WERI-Rb-1 (cell line): ENCODE data around the gene NBPF20.
A peak's percentile ranks its signal among the peaks of the same experiment; 100 is the strongest.
"Not testable (repeated sequence)": the region's sequence is repeated elsewhere in the genome, so short reads cannot be mapped to it uniquely, and the experiment has no call there.

Source experiments
- DNase-seq: peaks from one replicate; pipeline ENCODE4 v3.0.0-alpha.2; 2020
- H3K27ac ChIP-seq: fragments of 250-450 bp; sonication (Bioruptor Pico); 2 replicates; pipeline ENCODE4 v1.5.1; 2020; ENCODE audit warnings: mild to moderate bottlenecking, moderate library complexity
- H3K27me3 ChIP-seq: fragments of 250-450 bp; sonication (Bioruptor Pico); 2 replicates; pipeline ENCODE4 v1.5.1; 2021; ENCODE audit warnings: mild to moderate bottlenecking, low read depth, moderate library complexity; ENCODE audit not compliant: insufficient read depth, severe bottlenecking
- H3K36me3 ChIP-seq: fragments of 250-450 bp; sonication (Bioruptor Pico); 2 replicates; pipeline ENCODE4 v1.5.1; 2020; ENCODE audit warnings: mild to moderate bottlenecking, moderate library complexity
- H3K4me3 ChIP-seq: 2 replicates; pipeline ENCODE4 v1.5.1; 2011; ENCODE audit warnings: low read depth, mild to moderate bottlenecking, control low read depth, low read length
- H3K9me3 ChIP-seq: fragments of 250-450 bp; sonication (Bioruptor Pico); 2 replicates; pipeline ENCODE4 v1.5.1; 2021; ENCODE audit warnings: mild to moderate bottlenecking, moderate library complexity; ENCODE audit not compliant: severe bottlenecking

The NBPF20 gene

GRCh38 chr1:145453873-145454823 is 28.7 kb upstream of the NBPF20 start:
- H3K27me3 ChIP-seq, H3K27ac ChIP-seq, DNase-seq, H3K4me3 ChIP-seq, H3K9me3 ChIP-seq, H3K36me3 ChIP-seq: not testable (repeated sequence)

GRCh38 chr1:145452506-145452905 is 27.1 kb upstream of the NBPF20 start:
- DNase-seq, result peak; percentile 30
- not testable (repeated sequence) for H3K27ac ChIP-seq, H3K36me3 ChIP-seq, H3K9me3 ChIP-seq, H3K27me3 ChIP-seq, H3K4me3 ChIP-seq

GRCh38 chr1:145451914-145452313 is 26.5 kb upstream of the NBPF20 start:
- not testable (repeated sequence) for H3K36me3 ChIP-seq, H3K9me3 ChIP-seq, H3K4me3 ChIP-seq, H3K27me3 ChIP-seq, H3K27ac ChIP-seq, DNase-seq

- not testable (repeated sequence) for H3K9me3 ChIP-seq, DNase-seq
Observed at GRCh38 chr1:145445219-145445618, 19.8 kb upstream of the NBPF20 start.

GRCh38 chr1:145442340-145442739 is 16.9 kb upstream of the NBPF20 start:
- H3K9me3 ChIP-seq, H3K4me3 ChIP-seq, DNase-seq, H3K36me3 ChIP-seq, H3K27ac ChIP-seq, H3K27me3 ChIP-seq: not testable (repeated sequence)

More at GRCh38 chr1:145445219-145445618, 19.8 kb upstream of the NBPF20 start:
- not testable (repeated sequence) for H3K27ac ChIP-seq, H3K4me3 ChIP-seq, H3K36me3 ChIP-seq, H3K27me3 ChIP-seq

- H3K36me3 ChIP-seq, DNase-seq, H3K4me3 ChIP-seq, H3K27me3 ChIP-seq, H3K27ac ChIP-seq: not testable (repeated sequence)
- peaks cover 22% of the 10 kb centered on the region for H3K9me3 ChIP-seq
Observed at GRCh38 chr1:145431363-145432256, 6.2 kb upstream of the NBPF20 start.

GRCh38 chr1:145430830-145431229 is 5.4 kb upstream of the NBPF20 start:
- not testable (repeated sequence) for H3K36me3 ChIP-seq, H3K27ac ChIP-seq, H3K27me3 ChIP-seq, DNase-seq, H3K4me3 ChIP-seq
- peaks cover 22% of the 10 kb centered on the region for H3K9me3 ChIP-seq

GRCh38 chr1:145429329-145429728 is 3.9 kb upstream of the NBPF20 start:
- not testable (repeated sequence) for H3K27ac ChIP-seq, H3K4me3 ChIP-seq, H3K27me3 ChIP-seq, H3K36me3 ChIP-seq, DNase-seq
- H3K9me3 ChIP-seq, result peaks cover 22% of the 10 kb centered on the region

GRCh38 chr1:145424612-145425435 is 579 bp downstream of the NBPF20 start:
- peak overlapping the region; percentile 65 for H3K4me3 ChIP-seq
- H3K9me3 ChIP-seq, result peaks cover 18% of the 10 kb centered on the region
- H3K27me3 ChIP-seq, DNase-seq, H3K36me3 ChIP-seq: not testable (repeated sequence)
- H3K27ac ChIP-seq, result peak overlapping the region; percentile 90

GRCh38 chr1:145415149-145415548 is 10.3 kb downstream of the NBPF20 start:
- not testable (repeated sequence) for H3K4me3 ChIP-seq, H3K27me3 ChIP-seq, H3K27ac ChIP-seq, H3K9me3 ChIP-seq, H3K36me3 ChIP-seq
- peak; percentile 52 for DNase-seq

GRCh38 chr1:145407266-145407665 is 18.1 kb downstream of the NBPF20 start:
- not testable (repeated sequence) for H3K27me3 ChIP-seq, H3K27ac ChIP-seq, DNase-seq, H3K9me3 ChIP-seq, H3K4me3 ChIP-seq, H3K36me3 ChIP-seq

- not testable (repeated sequence) for DNase-seq, H3K27ac ChIP-seq, H3K4me3 ChIP-seq, H3K27me3 ChIP-seq, H3K9me3 ChIP-seq
- H3K36me3 ChIP-seq, result peaks cover 11% of the 10 kb centered on the region
Observed at GRCh38 chr1:145404949-145405348, 20.5 kb downstream of the NBPF20 start.

GRCh38 chr1:145400701-145401100 is 24.7 kb downstream of the NBPF20 start:
- H3K27ac ChIP-seq, H3K27me3 ChIP-seq, H3K9me3 ChIP-seq, DNase-seq, H3K4me3 ChIP-seq: not testable (repeated sequence)
- H3K36me3 ChIP-seq, result peaks cover 19% of the 10 kb centered on the region
